C1 segment of cervical spinal cord (tissue), 14 donors: ENCODE data around the gene NTN1.

Experiments
- DNase-seq, 14 donors: peaks; one replicate each; lab custom pipeline; 2025; lab: John Stamatoyannopoulos, UW

Gene NTN1

DNA sequence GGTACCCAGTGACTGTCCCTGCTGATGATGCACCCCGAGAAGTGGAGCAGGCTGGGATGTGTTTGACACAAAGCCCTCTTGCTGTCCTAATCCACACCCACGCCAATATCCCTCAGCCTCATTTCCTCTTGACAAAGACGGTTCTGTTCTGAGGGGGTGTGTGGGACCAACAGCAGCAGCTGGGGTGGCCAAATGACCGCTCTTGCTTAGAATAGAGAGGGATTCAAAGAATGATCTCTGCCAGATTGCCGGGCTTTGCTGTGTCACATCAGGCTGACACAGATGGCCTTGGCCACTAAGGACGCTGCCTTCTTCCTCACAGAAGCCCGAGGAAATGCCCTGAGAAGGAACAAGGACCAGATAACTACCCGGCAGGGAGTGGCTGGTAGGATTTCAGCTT, 250.7 kb downstream of the NTN1 start:
- peak in 12 of 14 donors; percentile 9 to 81 (median 52) for DNase-seq

DNA sequence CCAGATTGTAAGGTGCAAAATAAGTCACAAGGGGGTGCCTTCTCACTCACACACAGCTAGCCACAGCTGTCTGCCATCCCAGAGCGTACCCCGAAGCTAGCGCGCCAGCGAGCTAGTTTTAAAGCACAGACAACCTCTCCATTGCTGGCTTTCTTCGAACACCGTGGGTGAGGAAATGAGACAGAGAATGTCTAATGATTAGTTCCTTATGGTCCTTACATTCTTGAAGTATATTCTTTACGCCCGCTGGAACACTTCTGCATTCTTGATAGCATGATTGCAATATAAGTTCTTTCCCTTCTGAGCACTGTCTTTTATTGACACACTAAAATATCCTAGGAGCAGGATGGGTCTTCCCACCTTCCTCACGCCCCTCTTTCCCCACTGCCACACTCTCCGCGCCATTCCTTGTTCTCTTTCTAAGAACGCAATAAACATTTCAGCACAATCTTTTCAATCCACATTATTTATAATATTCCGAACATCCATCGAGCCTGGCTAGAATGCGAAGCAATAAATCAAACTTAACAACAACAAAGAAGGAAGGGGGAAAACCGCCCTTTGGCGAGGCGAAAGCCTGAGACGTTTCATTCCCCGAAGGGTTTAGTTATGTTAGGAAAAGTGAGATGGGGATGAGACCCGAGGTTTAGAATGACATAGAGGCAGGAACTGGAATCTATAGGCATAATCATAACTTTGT, 251.3 kb downstream of the NTN1 start:
- no peak for DNase-seq

DNA sequence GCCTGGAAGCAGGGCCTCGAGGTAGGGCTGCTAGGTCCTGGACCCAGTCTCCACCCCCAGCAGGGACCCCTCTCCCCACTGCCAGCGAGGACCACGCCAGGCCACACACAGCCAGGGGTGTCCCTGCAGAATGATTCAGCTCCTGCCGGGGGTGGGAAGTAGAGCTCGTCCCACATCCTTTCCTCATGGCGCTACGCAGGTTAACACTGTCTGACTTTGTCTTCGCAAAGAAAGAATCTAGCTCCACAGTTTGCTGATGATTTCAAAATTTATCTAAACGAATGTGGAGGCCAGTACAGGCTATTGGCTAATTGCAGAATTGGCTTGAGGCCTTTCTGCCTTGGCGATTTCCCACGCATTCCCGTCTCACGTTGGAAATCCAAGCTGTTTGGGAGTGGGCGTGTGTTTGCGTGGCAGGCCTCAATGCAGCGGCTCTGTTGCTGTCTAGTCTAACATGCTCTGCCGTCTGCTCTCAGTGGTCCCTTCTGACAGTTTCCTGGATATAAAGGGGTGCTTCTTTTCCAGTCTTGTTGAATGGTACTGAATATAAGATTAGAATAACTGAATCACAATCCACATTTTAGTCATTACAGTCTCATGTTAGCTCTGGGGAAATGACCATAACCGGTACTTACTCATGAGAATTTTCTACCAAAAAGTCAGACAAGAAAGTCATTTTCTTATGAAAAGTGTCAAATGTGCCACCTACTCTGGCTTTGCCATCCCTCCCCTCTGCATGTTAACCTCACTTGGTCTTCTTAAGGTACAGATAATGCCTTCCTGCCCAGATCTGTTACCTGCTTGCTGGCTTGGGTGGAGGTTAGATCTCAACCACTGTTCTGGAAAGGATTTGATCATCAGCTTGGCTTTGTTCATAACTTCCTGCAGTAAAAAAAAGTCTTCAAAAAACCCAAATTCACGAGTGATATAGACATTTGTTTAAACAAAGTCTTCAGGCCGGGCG, 252.4 kb downstream of the NTN1 start:
- no peak for DNase-seq

DNA sequence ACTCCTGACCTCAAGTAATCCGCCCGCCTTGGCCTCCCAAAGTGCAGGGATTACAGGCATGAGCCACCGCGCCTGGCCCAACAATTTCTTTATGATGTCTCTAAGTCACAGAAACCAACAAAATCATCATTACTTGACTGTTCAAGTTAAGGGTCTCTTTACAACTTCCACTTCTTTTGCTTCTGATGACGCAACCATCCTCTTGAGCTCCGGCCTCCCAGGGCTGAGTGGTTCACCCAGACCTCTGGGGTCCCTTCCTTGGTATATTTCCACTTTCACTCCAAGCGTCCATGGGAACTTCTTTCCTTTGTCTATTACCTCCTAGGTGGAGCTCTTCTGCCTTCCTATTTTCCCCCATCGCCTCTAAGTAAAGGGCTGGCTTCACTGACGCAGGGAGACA, 253.7 kb downstream of the NTN1 start:
- no peak for DNase-seq

DNA sequence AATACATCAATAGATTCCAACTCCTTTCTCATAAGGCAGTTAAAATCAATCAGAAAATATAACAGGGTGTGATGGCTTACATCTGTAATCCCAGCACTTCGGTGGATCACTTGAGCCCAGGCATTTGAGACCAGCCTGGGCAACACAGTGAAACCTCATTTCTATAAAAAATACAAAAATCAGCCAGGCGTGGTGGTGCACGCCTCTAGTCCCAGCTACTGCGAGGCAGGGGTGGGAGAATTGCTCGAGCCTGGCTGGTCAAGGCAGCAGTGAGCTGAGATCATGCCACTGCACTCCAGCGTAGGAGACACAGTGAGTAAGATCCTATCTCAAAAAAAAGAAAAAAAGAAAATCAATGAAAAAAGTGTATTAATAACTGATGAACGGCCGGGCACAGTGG, 258.6 kb downstream of the NTN1 start:
- no peak for DNase-seq

DNA sequence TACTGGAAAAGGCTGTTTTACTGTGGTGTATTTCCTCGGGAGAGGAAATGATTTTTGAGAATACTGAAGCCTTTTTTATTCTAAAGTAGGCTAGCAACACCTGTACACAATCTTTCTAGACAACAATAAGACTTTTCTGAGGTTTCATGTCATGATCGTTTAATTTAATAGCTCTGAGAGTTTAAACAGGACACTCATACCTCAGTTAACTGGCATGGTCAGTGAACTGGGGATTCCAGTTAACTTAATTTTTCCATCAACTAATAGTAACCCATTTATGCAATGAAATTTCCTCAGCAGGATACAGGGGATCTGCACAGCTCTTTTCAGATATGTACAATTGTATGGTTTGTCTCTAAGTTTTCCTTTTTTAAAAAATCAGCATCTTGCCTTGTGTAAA, 262.6 kb downstream of the NTN1 start:
- DNase-seq: no peak

DNA sequence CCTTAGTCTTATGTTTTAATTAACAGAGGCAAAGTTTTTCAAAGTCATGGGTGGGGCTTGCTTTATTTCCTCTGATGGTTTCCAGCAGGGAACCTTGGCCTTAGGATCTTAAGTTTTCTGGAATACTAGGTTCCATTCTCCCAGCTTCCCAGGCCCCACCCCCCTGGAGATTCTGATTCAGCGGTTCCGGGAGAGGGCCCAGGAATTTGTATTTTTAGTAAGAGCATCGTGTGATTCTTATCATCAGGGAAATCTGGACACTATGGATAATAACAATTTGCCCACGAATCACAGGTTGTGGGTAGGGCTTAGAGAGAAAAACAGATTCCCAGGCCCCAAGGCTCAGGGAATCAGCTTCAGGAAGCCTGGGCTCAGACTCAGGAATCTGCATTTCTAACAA, 263.6 kb downstream of the NTN1 start:
- no peak for DNase-seq

DNA sequence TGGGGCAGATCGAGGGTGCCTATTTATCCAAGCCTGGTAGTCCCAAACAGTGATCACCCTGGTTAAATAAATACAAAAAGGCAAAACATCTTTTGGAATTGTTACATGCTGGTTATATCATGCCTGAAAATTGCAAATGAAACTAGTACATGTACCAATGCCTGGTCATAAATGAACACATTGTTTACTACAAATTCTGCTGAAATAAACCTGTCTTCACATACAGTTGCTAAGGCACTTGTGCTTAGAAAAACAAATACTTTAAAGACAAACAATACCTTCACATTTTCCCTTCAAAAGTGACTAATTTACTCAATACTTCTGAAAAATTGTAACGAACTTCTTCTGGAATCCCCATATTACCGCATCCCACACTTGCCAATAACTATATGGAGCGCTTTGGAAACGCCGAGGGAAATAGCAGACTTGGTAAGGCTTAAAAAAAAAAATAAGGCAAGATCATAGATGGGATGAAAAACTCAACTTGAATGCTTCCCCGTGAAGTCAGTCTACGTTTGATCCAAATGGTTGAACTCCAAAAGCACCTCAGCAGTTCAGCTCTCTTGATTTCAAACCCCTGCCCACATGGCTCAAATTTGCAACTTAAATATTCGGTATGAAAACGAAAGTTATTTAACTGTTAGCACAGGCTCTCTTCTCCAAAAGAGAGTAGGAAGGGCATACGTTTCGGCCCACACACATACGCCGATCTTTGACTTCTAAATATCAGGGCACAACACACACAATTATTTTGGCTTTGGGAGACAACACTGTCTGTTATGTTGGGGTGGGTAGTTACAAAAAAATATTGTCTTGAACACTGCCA, 264.5 kb downstream of the NTN1 start:
- DNase-seq: no peak

DNA sequence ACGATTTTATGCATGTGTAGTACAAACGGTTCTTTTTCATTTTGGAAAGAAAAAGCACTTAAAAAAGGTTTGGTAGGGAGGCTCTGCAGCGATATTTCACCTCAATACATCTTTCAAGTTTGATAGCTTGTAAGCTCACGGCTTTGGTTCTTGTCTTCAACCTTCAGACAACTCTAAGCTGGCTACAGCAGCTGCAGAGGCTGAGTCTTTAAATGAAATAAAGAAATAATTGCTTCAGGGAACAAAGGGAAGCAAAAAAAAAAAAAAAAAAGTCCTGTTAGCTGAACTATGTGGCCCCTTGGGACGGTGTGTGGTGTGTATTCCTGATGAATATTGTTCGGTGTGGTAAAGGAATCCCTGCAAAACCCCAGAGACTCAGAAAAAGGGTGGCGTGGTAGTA, 265.1 kb downstream of the NTN1 start:
- no peak for DNase-seq

DNA sequence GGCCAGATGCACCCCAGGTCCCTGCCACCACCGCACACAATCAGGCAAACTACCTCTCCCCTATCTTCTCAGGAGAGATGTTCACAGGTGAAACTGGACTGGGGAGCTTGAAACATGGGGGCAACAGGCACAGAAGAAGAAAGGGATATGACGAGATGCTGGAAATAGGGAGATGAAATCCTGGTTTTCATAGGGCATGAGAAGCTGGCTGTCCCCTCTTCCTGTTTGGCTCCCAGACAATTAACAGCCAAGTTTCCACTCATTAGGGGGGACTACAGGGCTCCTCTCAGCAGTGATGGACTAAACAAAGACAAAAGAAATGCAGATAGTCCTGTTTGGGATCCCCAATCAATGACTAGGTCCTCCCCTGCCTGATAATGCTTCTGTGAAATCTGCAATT, 266.0 kb downstream of the NTN1 start:
- no peak for DNase-seq

DNA sequence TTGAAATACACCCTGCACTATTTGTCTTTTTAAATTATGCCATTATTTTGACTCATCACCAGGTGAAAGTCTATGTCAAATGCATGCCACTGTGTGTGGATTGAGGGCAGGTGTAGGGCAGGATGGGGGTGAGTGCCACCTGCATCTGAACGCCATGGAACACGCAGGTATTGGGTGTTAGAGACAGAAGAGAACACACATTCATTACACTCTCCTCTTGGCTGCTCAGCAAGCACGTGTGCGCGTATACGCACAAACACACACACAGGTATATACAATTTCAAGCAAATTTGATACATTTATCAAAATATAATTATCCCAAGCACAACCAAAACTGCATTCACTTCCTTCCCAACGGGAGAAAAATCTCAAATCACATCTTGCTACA, 268.9 kb downstream of the NTN1 start:
- DNase-seq: no peak

DNA sequence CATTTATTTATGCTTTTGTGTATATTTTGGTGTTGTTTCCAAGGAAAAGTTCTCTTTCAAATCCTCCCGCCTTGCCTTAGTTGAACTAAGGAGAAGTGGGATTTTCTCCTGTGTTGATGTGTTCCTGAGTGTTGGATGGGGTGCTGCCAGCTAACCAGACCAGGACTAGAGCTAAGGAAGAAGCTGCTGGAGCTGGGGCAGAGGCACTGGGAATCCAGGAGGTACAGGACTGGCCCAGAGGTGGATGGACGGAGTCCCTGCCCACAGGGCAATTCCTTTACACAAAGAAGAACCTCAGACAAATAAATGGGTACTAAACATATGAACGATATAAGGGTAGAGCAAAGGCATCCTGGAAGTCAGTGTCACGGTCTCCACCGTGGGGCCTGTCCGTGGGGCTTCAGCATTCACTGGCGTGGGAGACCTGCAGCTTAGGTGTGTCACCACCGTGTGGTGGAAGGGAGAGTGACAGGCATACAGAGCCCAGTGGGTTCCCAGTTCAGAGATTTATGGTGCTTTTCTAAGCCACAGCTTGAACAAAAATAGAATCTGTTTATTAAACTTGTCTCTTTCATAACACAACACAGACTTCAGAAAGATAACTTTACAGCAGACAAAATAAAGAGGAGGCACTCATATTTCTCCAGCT, 270.7 kb downstream of the NTN1 start:
- peak in 5 of 14 donors; percentile 2 to 39 (median 8) for DNase-seq

DNA sequence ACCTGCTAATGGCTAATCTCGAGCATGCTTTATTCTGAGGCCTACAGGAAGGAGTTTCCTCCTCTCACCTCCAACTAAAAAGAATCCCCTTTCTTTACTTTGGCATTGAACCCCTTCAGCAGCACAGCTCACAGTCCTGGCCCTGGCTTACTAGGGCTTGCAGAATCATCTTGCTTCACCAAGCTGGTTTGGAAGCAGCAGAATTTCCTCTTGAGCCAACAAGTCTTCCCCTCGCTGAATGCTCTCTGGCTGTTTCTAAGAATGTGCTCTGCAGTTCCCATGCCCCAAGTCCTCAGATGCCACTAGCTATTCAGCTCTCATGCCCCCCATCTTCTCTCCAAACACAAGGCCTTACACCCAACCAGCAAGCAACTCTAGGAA, 271.2 kb downstream of the NTN1 start:
- DNase-seq: no peak
